Mesothelial cell of epicardium (in vitro differentiated cells): Measurements from ENCODE around the gene PPP1R9A. TPM values are rescaled to one million over a fixed set of nuclear protein-coding genes. Genes with fewer than 3 reads are reported as not detected.

ENCODE experiments used
- DNase-seq, 2 experiments: peaks; one replicate each; pipeline ENCODE4 v3.0.0; 2021; ENCODE audit warnings: low spot score in 2 of 2; ENCODE audit not compliant: unreplicated experiment in 2 of 2
- H3K27ac Mint-ChIP-seq: 2 replicates; pipeline ENCODE4 v1.8.0; 2021; ENCODE audit warnings: mixed read lengths
- H3K27me3 Mint-ChIP-seq: 2 replicates; pipeline ENCODE4 v1.8.0; 2021; ENCODE audit warnings: low read depth, mixed read lengths
- H3K36me3 Mint-ChIP-seq: 2 replicates; pipeline ENCODE4 v1.8.0; 2021; ENCODE audit warnings: mixed read lengths
- H3K4me1 Mint-ChIP-seq: 2 replicates; pipeline ENCODE4 v1.8.0; 2021; ENCODE audit warnings: mixed read lengths
- H3K4me3 Mint-ChIP-seq: 2 replicates; pipeline ENCODE4 v1.8.0; 2021; ENCODE audit warnings: mild to moderate bottlenecking, moderate library complexity, mixed read lengths
- H3K9me3 Mint-ChIP-seq: 2 replicates; pipeline ENCODE4 v1.8.0; 2021; ENCODE audit warnings: mixed read lengths
- total RNA-seq: library from RNA; stranded (reverse); gene quantifications from 3 replicates; pipeline ENCODE4 v1.2.1, GENCODE V29; 2021
- TF ChIP-seq, protein P1 (sequence below): fragments of 200-600 bp; sonication (generic); IDR thresholded peaks from one replicate; pipeline ENCODE4 v1.5.0; 2021; ENCODE audit warnings: antibody characterized with exemption; ENCODE audit not compliant: unreplicated experiment

Gene PPP1R9A
- total RNA-seq, 1 donor from 2014 or later: 39.3 TPM

DNA sequence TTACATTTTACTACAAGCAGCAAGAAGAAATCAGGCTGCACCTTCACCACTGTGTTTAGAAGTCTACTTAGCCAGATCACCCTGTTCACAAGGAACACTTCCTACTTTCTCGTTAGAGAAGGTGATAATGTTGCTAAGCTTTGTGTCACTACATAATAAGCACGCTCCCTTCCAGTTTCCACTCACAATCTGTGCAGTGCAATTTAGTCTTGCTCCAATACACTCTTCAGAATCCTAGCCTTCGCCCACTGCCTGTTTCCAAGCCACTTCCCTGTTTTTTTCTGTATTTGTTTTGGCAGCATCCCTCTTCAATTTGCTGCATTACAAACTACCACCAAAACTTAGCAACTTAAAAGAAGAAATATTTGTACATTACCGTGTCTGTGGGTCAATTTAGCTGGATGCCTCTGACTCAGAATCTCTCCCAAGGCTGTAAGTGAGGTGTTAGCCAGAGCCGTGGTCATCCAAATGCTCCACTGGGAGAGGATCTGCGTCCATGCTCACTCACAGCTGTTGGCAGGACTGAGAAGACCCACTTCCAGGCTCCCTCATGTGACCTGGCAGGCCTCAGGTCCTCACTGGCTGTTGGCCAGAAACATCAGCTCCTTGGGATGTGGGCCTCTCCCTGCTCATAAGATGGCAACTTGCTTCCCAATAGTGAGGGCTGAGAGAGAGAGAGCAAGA, 306.6 kb downstream of the PPP1R9A start:
- H3K36me3 Mint-ChIP-seq: peaks cover 31% of the 10 kb centered on the region
- peaks cover 18% of the 10 kb centered on the region for H3K9me3 Mint-ChIP-seq
- H3K27ac Mint-ChIP-seq: no peak overlapping the region
- H3K4me1 Mint-ChIP-seq: no peaks in the 10 kb centered on the region
- no peak overlapping the region for H3K4me3 Mint-ChIP-seq
- TF ChIP-seq, protein P1, sequence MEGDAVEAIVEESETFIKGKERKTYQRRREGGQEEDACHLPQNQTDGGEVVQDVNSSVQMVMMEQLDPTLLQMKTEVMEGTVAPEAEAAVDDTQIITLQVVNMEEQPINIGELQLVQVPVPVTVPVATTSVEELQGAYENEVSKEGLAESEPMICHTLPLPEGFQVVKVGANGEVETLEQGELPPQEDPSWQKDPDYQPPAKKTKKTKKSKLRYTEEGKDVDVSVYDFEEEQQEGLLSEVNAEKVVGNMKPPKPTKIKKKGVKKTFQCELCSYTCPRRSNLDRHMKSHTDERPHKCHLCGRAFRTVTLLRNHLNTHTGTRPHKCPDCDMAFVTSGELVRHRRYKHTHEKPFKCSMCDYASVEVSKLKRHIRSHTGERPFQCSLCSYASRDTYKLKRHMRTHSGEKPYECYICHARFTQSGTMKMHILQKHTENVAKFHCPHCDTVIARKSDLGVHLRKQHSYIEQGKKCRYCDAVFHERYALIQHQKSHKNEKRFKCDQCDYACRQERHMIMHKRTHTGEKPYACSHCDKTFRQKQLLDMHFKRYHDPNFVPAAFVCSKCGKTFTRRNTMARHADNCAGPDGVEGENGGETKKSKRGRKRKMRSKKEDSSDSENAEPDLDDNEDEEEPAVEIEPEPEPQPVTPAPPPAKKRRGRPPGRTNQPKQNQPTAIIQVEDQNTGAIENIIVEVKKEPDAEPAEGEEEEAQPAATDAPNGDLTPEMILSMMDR: no peak
- H3K27me3 Mint-ChIP-seq: no peaks in the 10 kb centered on the region
- no peak for DNase-seq

DNA sequence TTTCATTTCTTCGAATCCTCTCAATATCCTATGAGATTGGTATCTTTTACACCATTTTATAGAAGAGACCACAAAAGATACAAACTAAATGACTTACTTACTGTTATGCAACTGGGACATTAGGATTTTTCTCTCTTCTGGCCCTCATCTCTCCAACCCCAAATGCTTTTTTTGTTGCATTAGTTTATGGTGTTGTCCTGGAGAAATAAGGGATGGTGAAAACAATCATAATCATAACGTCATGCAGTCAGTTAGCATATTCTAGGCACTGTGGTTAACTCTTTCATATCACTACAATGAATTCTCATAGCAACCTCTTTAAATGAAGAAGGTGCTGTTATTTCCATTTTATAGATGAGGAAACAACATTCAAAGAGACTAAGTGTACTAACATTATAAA, 312.3 kb downstream of the PPP1R9A start:
- DNase-seq: no peak
- Mint-ChIP-seq H3K4me3 (no peak overlapping the region), H3K27ac (no peak overlapping the region), H3K4me1 (peaks cover 8% of the 10 kb centered on the region), H3K27me3 (no peaks in the 10 kb centered on the region), H3K36me3 (peaks cover 18% of the 10 kb centered on the region), H3K9me3 (peaks cover 14% of the 10 kb centered on the region)
- TF ChIP-seq, protein P1: no peak

DNA sequence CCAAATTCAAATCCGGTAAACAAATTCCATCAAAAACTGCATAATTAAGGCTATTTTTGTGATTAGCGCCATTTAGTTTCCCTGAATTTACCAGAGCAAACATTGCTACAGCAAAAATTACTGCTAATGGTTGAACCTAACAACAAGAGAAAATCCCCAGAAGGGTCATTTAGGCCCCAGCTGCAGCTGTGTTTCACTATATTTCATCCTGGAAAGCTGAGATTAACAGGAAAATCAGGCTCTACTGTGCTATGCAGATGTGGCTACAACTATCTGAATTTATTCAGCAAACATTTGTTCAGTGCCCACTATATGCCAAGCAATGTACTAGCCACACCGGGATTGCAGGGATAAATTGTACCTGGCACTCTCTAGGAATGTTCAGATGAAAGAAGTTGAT, 312.9 kb downstream of the PPP1R9A start:
- TF ChIP-seq, protein P1: no peak
- peaks cover 16% of the 10 kb centered on the region for H3K36me3 Mint-ChIP-seq

DNA sequence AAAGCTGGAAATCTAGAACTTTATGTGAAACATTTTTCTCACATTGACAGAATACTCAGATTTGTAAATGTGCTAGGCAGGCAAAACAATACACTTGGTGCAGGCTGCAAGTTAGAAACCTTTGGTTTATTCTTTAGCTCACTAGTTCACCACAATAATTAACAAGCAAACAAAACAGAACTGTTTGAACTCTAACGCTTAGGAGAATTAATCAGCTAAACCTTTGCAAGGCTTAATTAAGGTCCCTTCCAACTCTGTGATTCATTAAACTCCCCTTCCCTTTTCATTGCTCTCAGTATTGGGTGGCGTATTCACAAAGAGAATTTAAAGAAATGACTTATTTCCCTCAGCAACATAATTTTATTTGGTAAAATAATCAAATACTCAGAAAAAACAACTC, 317.9 kb downstream of the PPP1R9A start:
- peaks cover 4% of the 10 kb centered on the region for H3K4me1 Mint-ChIP-seq
- H3K4me3 Mint-ChIP-seq: no peak overlapping the region
- H3K9me3 Mint-ChIP-seq: peaks cover 18% of the 10 kb centered on the region
- no peak overlapping the region for H3K27ac Mint-ChIP-seq
- TF ChIP-seq, protein P1: no peak
- H3K27me3 Mint-ChIP-seq: no peaks in the 10 kb centered on the region
- H3K36me3 Mint-ChIP-seq: peaks cover 23% of the 10 kb centered on the region
- DNase-seq: no peak

More for the DNA sequence above, 312.9 kb downstream of the PPP1R9A start:
- Mint-ChIP-seq H3K27me3 (no peaks in the 10 kb centered on the region), H3K9me3 (peaks cover 14% of the 10 kb centered on the region), H3K4me3 (no peak overlapping the region), H3K27ac (no peak overlapping the region), H3K4me1 (peaks cover 8% of the 10 kb centered on the region)
- no peak for DNase-seq

DNA sequence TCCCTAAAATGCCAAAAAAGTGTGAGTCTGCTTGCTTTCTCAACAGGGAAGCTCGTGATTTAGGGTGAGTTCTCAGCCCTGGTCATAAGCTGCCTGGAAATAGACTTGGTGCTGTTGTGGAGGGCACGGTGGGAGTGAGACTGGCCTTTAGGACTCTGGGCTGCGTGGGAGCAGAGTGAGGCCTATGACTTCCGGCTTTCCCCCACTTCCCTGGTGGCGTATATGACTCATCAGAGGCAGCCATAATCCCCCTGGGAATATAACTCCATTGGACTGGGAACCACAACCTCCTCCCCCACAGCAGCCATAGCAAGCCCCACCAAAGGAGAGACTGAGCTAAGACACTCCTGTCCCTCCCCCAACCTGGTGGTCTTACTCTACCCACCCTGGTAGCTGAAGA, 321.9 kb downstream of the PPP1R9A start:
- no peak overlapping the region for H3K4me3 Mint-ChIP-seq
- H3K36me3 Mint-ChIP-seq: peaks cover 38% of the 10 kb centered on the region
- no peaks in the 10 kb centered on the region for H3K27me3 Mint-ChIP-seq
- peaks cover 49% of the 10 kb centered on the region for H3K9me3 Mint-ChIP-seq
- TF ChIP-seq, protein P1: no peak
- H3K4me1 Mint-ChIP-seq: no peaks in the 10 kb centered on the region
- H3K27ac Mint-ChIP-seq: no peak overlapping the region
- no peak for DNase-seq
